IMR-90 (cell line): ENCODE data around the gene LCNL1. TPM values are rescaled to one million over a fixed set of nuclear protein-coding genes. Genes with fewer than 3 reads are reported as not detected.

Experiments used
- ATAC-seq: fragments of 200-7000 bp; cut with Tn5 transposase; 2 replicates; pipeline ENCODE4 v1.9.1; 2020; ENCODE audit warnings: low read depth, mild to moderate bottlenecking, moderate library complexity
- BruUV-seq: library from RNA; stranded (reverse); fragments of 400-500 nt; replicated peaks from 2 replicates; lab custom pipeline; 2021; lab: Mats Ljungman, UMichigan
- CTCF ChIA-PET: fragments of 300-600 bp; formaldehyde crosslinking; extraction: SDS; loops from one replicate; lab custom pipeline; 2021; ENCODE audit warnings: antibody characterized with exemption; lab: Yijun Ruan, JAX
- POLR2A ChIA-PET: fragments of 300-600 bp; sonication (Branson Sonifier 250); formaldehyde crosslinking; loops from one replicate; lab custom pipeline; 2022; ENCODE audit warnings: antibody characterized with exemption; ENCODE audit not compliant: unreplicated experiment; lab: Charles Lee
- DNase-seq: peaks from one replicate; pipeline ENCODE4 v3.0.0; 2013
- H2AFZ ChIP-seq: replicated peaks from 2 replicates; pipeline ENCODE3; 2013; ENCODE audit warnings: low read length, mild to moderate bottlenecking; ENCODE audit not compliant: poor library complexity
- H2AK5ac ChIP-seq: 2 replicates; pipeline ENCODE4 v1.6.1; 2013; ENCODE audit warnings: low read depth, low read length, inconsistent platforms
- H2AK9ac ChIP-seq: replicated peaks from 2 replicates; pipeline ENCODE3; 2013; ENCODE audit warnings: mild to moderate bottlenecking, low read depth, low read length, moderate library complexity; ENCODE audit not compliant: poor library complexity
- H2BK120ac ChIP-seq: 2 replicates; pipeline ENCODE4 v1.6.1; 2013; ENCODE audit warnings: low read depth, low read length, inconsistent platforms
- H2BK15ac ChIP-seq: 3 replicates; pipeline ENCODE4 v1.6.1; 2013; ENCODE audit warnings: low read depth, low read length, inconsistent platforms
- H2BK20ac ChIP-seq: 2 replicates; pipeline ENCODE4 v1.6.1; 2013; ENCODE audit warnings: low read depth, mild to moderate bottlenecking, inconsistent platforms, low read length, moderate library complexity
- H2BK5ac ChIP-seq: 2 replicates; pipeline ENCODE4 v1.6.1; 2013; ENCODE audit warnings: mild to moderate bottlenecking, low read depth, low read length, inconsistent platforms; ENCODE audit not compliant: poor library complexity, severe bottlenecking
- H3K14ac ChIP-seq: replicated peaks from 2 replicates; pipeline ENCODE4 v1.6.1; 2013; ENCODE audit warnings: low read depth, low read length, inconsistent platforms
- H3K18ac ChIP-seq: 2 replicates; pipeline ENCODE4 v1.6.1; 2013; ENCODE audit warnings: low read depth, low read length, control low read depth
- H3K23ac ChIP-seq: 2 replicates; pipeline ENCODE4 v1.6.1; 2013; ENCODE audit warnings: low read depth, low read length, inconsistent platforms
- H3K27ac ChIP-seq: 2 replicates; pipeline ENCODE4 v1.5.1; 2013; ENCODE audit warnings: mild to moderate bottlenecking, control low read depth, low read length; ENCODE audit not compliant: insufficient read depth
- H3K27me3 ChIP-seq: 2 replicates; pipeline ENCODE4 v1.6.1; 2013; ENCODE audit warnings: low read length; ENCODE audit not compliant: control insufficient read depth, insufficient read depth
- H3K36me3 ChIP-seq: 2 replicates; pipeline ENCODE4 v1.6.1; 2013; ENCODE audit warnings: low read length, mixed read lengths; ENCODE audit not compliant: control insufficient read depth, insufficient read depth
- H3K4ac ChIP-seq: 2 replicates; pipeline ENCODE4 v1.6.1; 2013; ENCODE audit warnings: low read depth, low read length, inconsistent platforms
- H3K4me1 ChIP-seq: 2 replicates; pipeline ENCODE4 v1.6.1; 2013; ENCODE audit warnings: low read length, mixed read lengths; ENCODE audit not compliant: control insufficient read depth, insufficient read depth
- H3K4me2 ChIP-seq: 2 replicates; pipeline ENCODE4 v1.6.1; 2013; ENCODE audit warnings: low read depth, mild to moderate bottlenecking, control low read depth, low read length, moderate library complexity
- H3K4me3 ChIP-seq: 2 replicates; pipeline ENCODE4 v1.5.1; 2013; ENCODE audit warnings: low read depth, mild to moderate bottlenecking, control low read depth, low read length, moderate library complexity; ENCODE audit not compliant: insufficient read depth
- H3K56ac ChIP-seq: 2 replicates; pipeline ENCODE4 v1.6.1; 2013; ENCODE audit warnings: low read length, inconsistent platforms; ENCODE audit not compliant: insufficient read depth; ENCODE audit errors: extremely low read depth
- H3K79me1 ChIP-seq, 2 experiments: 2 replicates each; pipeline ENCODE4 v1.6.1; 2013; ENCODE audit warnings: low read length in 2 of 2, inconsistent platforms in 1 of 2, low read depth in 1 of 2
- H3K9ac ChIP-seq: 2 replicates; pipeline ENCODE4 v1.6.1; 2013; ENCODE audit warnings: low read depth, low read length, control low read depth
- H3K9me1 ChIP-seq: 2 replicates; pipeline ENCODE4 v1.6.1; 2013; ENCODE audit warnings: low read length, inconsistent platforms; ENCODE audit not compliant: insufficient read depth
- H3K9me3 ChIP-seq: 2 replicates; pipeline ENCODE4 v1.6.1; 2013; ENCODE audit warnings: low read length; ENCODE audit not compliant: control insufficient read depth, insufficient read depth
- H4K20me1 ChIP-seq: 2 replicates; pipeline ENCODE4 v1.6.1; 2013; ENCODE audit warnings: low read length, inconsistent platforms; ENCODE audit not compliant: insufficient read depth
- H4K5ac ChIP-seq: 2 replicates; pipeline ENCODE4 v1.6.1; 2013; ENCODE audit warnings: mild to moderate bottlenecking, low read depth, low read length, control low read depth
- H4K8ac ChIP-seq, 2 experiments: 2 replicates each; pipeline ENCODE4 v1.6.1; 2013; ENCODE audit warnings: low read depth in 2 of 2, low read length in 2 of 2, control low read depth in 1 of 2, inconsistent platforms in 1 of 2
- H4K91ac ChIP-seq: 2 replicates; pipeline ENCODE4 v1.6.1; 2013; ENCODE audit warnings: low read depth, low read length, inconsistent platforms; ENCODE audit not compliant: insufficient read depth
- BHLHE40 ChIP-seq: fragments of 150-350 bp; IDR thresholded peaks from 2 replicates; pipeline ENCODE4 v1.6.1; 2016; ENCODE audit warnings: mild to moderate bottlenecking, low read depth, low read length
- CEBPB ChIP-seq: IDR thresholded peaks from 2 replicates; pipeline ENCODE4 v1.6.1; 2012; ENCODE audit warnings: low read depth, low read length, improper control_type of control experiment
- CHD1 ChIP-seq: IDR thresholded peaks from 2 replicates; pipeline ENCODE4 v1.6.1; 2012; ENCODE audit warnings: low read depth, low read length, improper control_type of control experiment
- FOS ChIP-seq: fragments of 150-350 bp; IDR thresholded peaks from 2 replicates; pipeline ENCODE4 v1.6.1; 2016; ENCODE audit warnings: low read depth, low read length
- MAFK ChIP-seq: IDR thresholded peaks from 2 replicates; pipeline ENCODE4 v1.6.1; 2012; ENCODE audit warnings: low read depth, low read length, improper control_type of control experiment
- MAZ ChIP-seq: IDR thresholded peaks from 2 replicates; pipeline ENCODE4 v1.6.1; 2012; ENCODE audit warnings: low read depth, mild to moderate bottlenecking, low read length, improper control_type of control experiment, moderate library complexity, borderline replicate concordance
- MXI1 ChIP-seq: IDR thresholded peaks from 2 replicates; pipeline ENCODE4 v1.6.1; 2012; ENCODE audit warnings: low read depth, mild to moderate bottlenecking, low read length, moderate library complexity, borderline replicate concordance
- NFE2L2 ChIP-seq: fragments of 150-350 bp; IDR thresholded peaks from 2 replicates; pipeline ENCODE4 v1.6.1; 2016; ENCODE audit warnings: low read depth, mild to moderate bottlenecking, low read length
- POLR2A ChIP-seq: IDR thresholded peaks from 2 replicates; pipeline ENCODE4 v1.6.1; 2012; ENCODE audit warnings: mild to moderate bottlenecking, low read depth, low read length
- RAD21 ChIP-seq: IDR thresholded peaks from 2 replicates; pipeline ENCODE4 v1.6.1; 2012; ENCODE audit warnings: low read length, improper control_type of control experiment
- RCOR1 ChIP-seq: IDR thresholded peaks from 2 replicates; pipeline ENCODE4 v1.6.1; 2012; ENCODE audit warnings: mild to moderate bottlenecking, low read length, improper control_type of control experiment; ENCODE audit not compliant: insufficient replicate concordance
- RFX5 ChIP-seq: IDR thresholded peaks from 2 replicates; pipeline ENCODE4 v1.8.0; 2012; ENCODE audit warnings: low read depth, mild to moderate bottlenecking, low read length, moderate library complexity
- SMC3 ChIP-seq: fragments of 150-350 bp; IDR thresholded peaks from 2 replicates; pipeline ENCODE4 v1.6.1; 2016; ENCODE audit warnings: low read depth, mild to moderate bottlenecking, antibody characterized with exemption, low read length, moderate library complexity
- WGBS, 2 experiments: methylation state at CpG; one replicate each; pipeline versions ENCODE4 v1.1.5 to v1.1.7; 2013; ENCODE audit warnings: missing lambda C conversion rate in 2 of 2; ENCODE audit not compliant: insufficient read length in 1 of 2; ENCODE audit errors: extremely low coverage in 2 of 2; 5-methylcytosine and 5-hydroxymethylcytosine counted together
- dilution Hi-C: fragments of 300-500 bp; cut with HindIII; formaldehyde crosslinking; loops from one replicate; pipeline ENCODE4 v1.14.3; 2018; ENCODE audit warnings: low sequenced_read_pairs; ENCODE audit not compliant: unreplicated experiment
- in situ Hi-C: fragments of 300-500 bp; cut with MboI; formaldehyde crosslinking; loops from 3 replicates; pipeline ENCODE4 v1.14.3; 2019; ENCODE audit warnings: low sequenced_read_pairs, inconsistent platforms, mixed read lengths
- intact Hi-C: fragments of 100-400 bp; cut with micrococcal nuclease; formaldehyde crosslinking; loops from 2 replicates; pipeline ENCODE4 v1.10.0; 2022
- polyA plus RNA-seq, 3 experiments: library from polyadenylated mRNA; depleted of rRNA; stranded (reverse); fragments of >200 nt; gene quantifications; 2 replicates each; pipeline ENCODE4 v1.2.3, GENCODE V29; 2012; ENCODE audit warnings: low replicate concordance in 1 of 3
- total RNA-seq: library from RNA; depleted of rRNA; stranded (reverse); fragments of >200 nt; gene quantifications from 2 replicates; pipeline ENCODE4 v1.2.3, GENCODE V29; 2012
- TF ChIP-seq, protein P1 (sequence below): fragments of 150-350 bp; IDR thresholded peaks from 2 replicates; pipeline ENCODE4 v1.6.1; 2016; ENCODE audit warnings: low read depth, mild to moderate bottlenecking, low read length, moderate library complexity, borderline replicate concordance
- TF ChIP-seq, protein P2 (sequence below): conservative IDR thresholded peaks from 2 replicates; pipeline ENCODE4 v1.5.1; 2012; ENCODE audit warnings: mild to moderate bottlenecking, low read depth, low read length, improper control_type of control experiment
- TF ChIP-seq, protein P3 (sequence below): fragments of 150-350 bp; IDR thresholded peaks from 2 replicates; pipeline ENCODE4 v1.6.1; 2017; ENCODE audit warnings: mild to moderate bottlenecking, antibody characterized with exemption, low read length, low read depth

Gene LCNL1
- total and polyA plus RNA-seq, 2 of the 4 experiments (the other 2 are of a cell fraction), result 0.15 TPM; not detected in 1

DNA sequence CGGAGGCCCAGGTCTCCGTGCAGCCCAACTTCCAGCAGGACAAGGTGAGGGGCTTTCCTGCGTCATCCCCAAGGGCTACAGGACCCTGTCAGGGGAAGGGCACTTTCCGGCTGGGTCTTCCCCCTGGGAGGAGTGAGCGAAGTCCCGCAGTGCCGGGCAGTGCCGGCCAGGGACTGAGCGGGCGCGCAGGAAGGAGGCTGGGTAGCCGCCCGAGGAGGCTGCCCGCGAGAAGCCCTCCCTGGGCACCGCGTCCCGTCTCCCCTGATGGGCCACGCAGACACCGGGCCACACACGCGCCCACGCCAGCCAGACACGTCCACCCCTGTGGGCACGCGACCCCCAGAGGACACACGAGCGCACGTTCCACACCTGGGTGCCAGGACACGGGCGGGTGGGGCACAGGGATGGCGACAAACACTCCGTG lies 5.1 kb upstream of the LCNL1 start:
- dilution Hi-C loops (no loop called here), in situ Hi-C loops (no loop called here), intact Hi-C loops (no loop called here)
- Histone ChIP-seq H3K9ac (peak overlapping the region; percentile 48; the same call in 1 of the 2 replicates), H3K27ac (peak overlapping the region; percentile 12; the same call in 1 of the 2 replicates), H3K14ac (no peak overlapping the region), H3K36me3 (no peaks in the 10 kb centered on the region), H3K9me3 (no peaks in the 10 kb centered on the region), H3K23ac (no peak overlapping the region), H2BK5ac (no peak overlapping the region), H3K9me1 (no peaks in the 10 kb centered on the region), H2AK5ac (peak overlapping the region; percentile 54), H3K4me3 (peak overlapping the region; percentile 60), H4K20me1 (no peaks in the 10 kb centered on the region), H3K56ac (no peak overlapping the region), H3K79me1 (no peaks in the 10 kb centered on the region), H4K91ac (no peak overlapping the region), H2AK9ac (peak overlapping the region; percentile 51), H2BK120ac (peak overlapping the region; percentile 10; the same call in 1 of the 2 replicates), H2AFZ (peak overlapping the region; percentile 89), H3K27me3 (peaks cover 13% of the 10 kb centered on the region; the same call in 1 of the 2 replicates), H2BK20ac (no peak overlapping the region), H3K4me1 (peaks cover 7% of the 10 kb centered on the region; the same call in 1 of the 2 replicates), H3K4me2 (peak overlapping the region; percentile 87), H4K5ac (peak overlapping the region; percentile 50; the same call in 1 of the 2 replicates), H3K4ac (0 out of 2 replicates have a peak overlapping the region, but pooled peaks have one; percentile 24), H2BK15ac (no peak overlapping the region), H3K18ac (peak overlapping the region; percentile 61; the same call in 1 of the 2 replicates), H4K8ac (peak overlapping the region; percentile 27 to 58; a peak in 2 of 4 replicates)
- ATAC-seq, result peak; percentile 4
- DNase-seq, result no peak
- ChIA-PET CTCF (no interaction called here), POLR2A (no interaction called here)
- TF ChIP-seq RFX5, result no peak
- no peak for TF ChIP-seq CHD1
- TF ChIP-seq POLR2A, result no peak
- no peak for TF ChIP-seq FOS
- TF ChIP-seq MAZ, result no peak
- TF ChIP-seq, protein P1, sequence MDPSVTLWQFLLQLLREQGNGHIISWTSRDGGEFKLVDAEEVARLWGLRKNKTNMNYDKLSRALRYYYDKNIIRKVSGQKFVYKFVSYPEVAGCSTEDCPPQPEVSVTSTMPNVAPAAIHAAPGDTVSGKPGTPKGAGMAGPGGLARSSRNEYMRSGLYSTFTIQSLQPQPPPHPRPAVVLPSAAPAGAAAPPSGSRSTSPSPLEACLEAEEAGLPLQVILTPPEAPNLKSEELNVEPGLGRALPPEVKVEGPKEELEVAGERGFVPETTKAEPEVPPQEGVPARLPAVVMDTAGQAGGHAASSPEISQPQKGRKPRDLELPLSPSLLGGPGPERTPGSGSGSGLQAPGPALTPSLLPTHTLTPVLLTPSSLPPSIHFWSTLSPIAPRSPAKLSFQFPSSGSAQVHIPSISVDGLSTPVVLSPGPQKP, result no peak
- no peak for TF ChIP-seq MAFK
- no peak for TF ChIP-seq BHLHE40
- TF ChIP-seq, protein P2, sequence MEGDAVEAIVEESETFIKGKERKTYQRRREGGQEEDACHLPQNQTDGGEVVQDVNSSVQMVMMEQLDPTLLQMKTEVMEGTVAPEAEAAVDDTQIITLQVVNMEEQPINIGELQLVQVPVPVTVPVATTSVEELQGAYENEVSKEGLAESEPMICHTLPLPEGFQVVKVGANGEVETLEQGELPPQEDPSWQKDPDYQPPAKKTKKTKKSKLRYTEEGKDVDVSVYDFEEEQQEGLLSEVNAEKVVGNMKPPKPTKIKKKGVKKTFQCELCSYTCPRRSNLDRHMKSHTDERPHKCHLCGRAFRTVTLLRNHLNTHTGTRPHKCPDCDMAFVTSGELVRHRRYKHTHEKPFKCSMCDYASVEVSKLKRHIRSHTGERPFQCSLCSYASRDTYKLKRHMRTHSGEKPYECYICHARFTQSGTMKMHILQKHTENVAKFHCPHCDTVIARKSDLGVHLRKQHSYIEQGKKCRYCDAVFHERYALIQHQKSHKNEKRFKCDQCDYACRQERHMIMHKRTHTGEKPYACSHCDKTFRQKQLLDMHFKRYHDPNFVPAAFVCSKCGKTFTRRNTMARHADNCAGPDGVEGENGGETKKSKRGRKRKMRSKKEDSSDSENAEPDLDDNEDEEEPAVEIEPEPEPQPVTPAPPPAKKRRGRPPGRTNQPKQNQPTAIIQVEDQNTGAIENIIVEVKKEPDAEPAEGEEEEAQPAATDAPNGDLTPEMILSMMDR, result no peak
- TF ChIP-seq, protein P3, sequence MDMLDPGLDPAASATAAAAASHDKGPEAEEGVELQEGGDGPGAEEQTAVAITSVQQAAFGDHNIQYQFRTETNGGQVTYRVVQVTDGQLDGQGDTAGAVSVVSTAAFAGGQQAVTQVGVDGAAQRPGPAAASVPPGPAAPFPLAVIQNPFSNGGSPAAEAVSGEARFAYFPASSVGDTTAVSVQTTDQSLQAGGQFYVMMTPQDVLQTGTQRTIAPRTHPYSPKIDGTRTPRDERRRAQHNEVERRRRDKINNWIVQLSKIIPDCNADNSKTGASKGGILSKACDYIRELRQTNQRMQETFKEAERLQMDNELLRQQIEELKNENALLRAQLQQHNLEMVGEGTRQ, result no peak
- TF ChIP-seq MXI1, result no peak
- TF ChIP-seq SMC3, result no peak
- TF ChIP-seq RCOR1, result no peak
- no peak for TF ChIP-seq RAD21
- TF ChIP-seq NFE2L2, result no peak
- no peak for TF ChIP-seq CEBPB
- BruUV-seq, result no TSS peak
- WGBS, 2 experiments, result 13% methylated on average over 20 of the region's 33 CpGs; no CpG with 5 or more reads in 1 of the 2 experiments
